Measurements from ENCODE around the gene TSSK2.

Gene TSSK2

GRCh38 chr22:19169002-19169946 is 38.2 kb downstream of the TSSK2 start:
- H3K27ac ChIP-seq, result no peak overlapping the region
- TF ChIP-seq CTCF (IDR thresholded peaks at IDR 0.05), result no peak

- TF ChIP-seq CTCF (IDR thresholded peaks at IDR 0.05), result no peak
- TF ChIP-seq ZFX (IDR thresholded peaks at IDR 0.05; ENCODE audit: borderline replicate concordance), result no peak
- H3K27ac ChIP-seq, result no peak overlapping the region
These were observed 38.8 kb downstream of the TSSK2 start for GRCh38 chr22:19169947-19170318.

- no peak for TF ChIP-seq ZFX (IDR thresholded peaks at IDR 0.05; ENCODE audit: borderline replicate concordance)
- peak overlapping the region; percentile 93 for H3K27ac ChIP-seq
These were observed 41.3 kb downstream of the TSSK2 start for GRCh38 chr22:19172213-19173046.

- H3K27ac ChIP-seq, result peak overlapping the region; percentile 93
- TF ChIP-seq CTCF (IDR thresholded peaks at IDR 0.05) (no peak), ZFX (IDR thresholded peaks at IDR 0.05; ENCODE audit: borderline replicate concordance) (no peak)
These were observed 42.2 kb downstream of the TSSK2 start for GRCh38 chr22:19173047-19174035.

- peak overlapping the region; percentile 93 for H3K27ac ChIP-seq
- TF ChIP-seq ZFX (IDR thresholded peaks at IDR 0.05; ENCODE audit: borderline replicate concordance) (no peak), CTCF (IDR thresholded peaks at IDR 0.05) (no peak)
These were observed 43.3 kb downstream of the TSSK2 start for GRCh38 chr22:19174106-19175025.

GRCh38 chr22:19175026-19175601 is 44.0 kb downstream of the TSSK2 start:
- TF ChIP-seq CTCF (IDR thresholded peaks at IDR 0.05), result no peak
- no peak for TF ChIP-seq ZFX (IDR thresholded peaks at IDR 0.05; ENCODE audit: borderline replicate concordance)
- H3K27ac ChIP-seq, result peak overlapping the region; percentile 93

All from 22Rv1 (cell line).